ENCODE results near the gene UAP1L1.

- TF ChIP-seq POLR2AphosphoS5 (IDR thresholded peaks at IDR 0.05): peak in 1 of 2 donors; percentile 6
- no peak for TF ChIP-seq POLR2A (IDR thresholded peaks at IDR 0.05; ENCODE audit: low read depth)
These were observed 20.4 kb upstream of the UAP1L1 start for GRCh38 chr9:137056739-137057415.

All from esophagus muscularis mucosa (tissue), 2 donors.